Activated T-cell treated with anti-CD3 and anti-CD28 coated beads for 4 hours (primary cell): ENCODE measurements around the gene MRPS12.
"Not testable (repeated sequence)": the region's sequence is repeated elsewhere in the genome, so short reads cannot be mapped to it uniquely, and the experiment has no call there.

Experiments
- DNase-seq: peaks from one replicate; pipeline ENCODE4 v3.0.0-alpha.2; 2020

The MRPS12 gene

DNA sequence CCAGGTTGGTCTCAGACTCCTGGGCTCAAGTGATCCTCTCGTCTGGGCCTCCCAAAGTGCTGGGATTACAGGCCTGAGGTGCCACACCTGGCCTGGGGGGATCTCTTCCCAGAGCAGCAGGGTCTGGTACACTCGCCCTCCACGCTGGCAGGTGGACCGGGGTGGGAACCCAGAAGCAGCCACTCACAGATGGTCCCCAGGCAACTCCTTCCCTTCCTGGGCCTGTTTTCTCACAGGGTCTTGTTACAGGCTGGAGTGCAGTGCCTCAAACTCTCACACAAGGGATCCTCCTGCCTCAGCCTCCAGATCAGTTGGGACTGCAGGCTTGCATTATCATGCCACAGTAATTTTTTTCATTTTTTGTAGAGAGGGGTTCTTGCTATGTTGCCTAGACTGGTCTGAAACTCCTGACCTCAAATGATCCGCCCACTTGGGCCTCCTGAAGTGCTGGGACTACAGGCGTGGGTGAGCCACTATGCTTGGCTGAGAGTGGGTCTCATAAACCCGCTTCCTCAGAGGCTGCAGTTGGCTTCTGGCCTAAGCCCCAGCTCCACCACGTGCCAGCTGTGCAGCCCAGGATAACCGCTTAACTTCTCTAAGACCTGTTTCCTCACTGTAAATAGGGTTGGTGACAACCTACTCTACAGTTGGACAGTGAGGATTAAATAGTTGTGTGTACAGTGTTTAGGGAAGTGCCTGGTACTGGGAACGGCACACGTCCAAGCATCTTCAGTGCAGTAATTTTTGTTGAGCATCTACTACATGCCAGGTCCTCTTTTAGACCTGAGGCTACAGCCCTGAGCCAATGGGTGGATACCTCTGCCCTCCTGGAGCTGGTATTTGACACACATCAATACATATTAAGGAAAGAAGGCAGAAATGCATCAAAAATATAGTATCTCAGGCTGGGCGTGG lies 17.9 kb upstream of the MRPS12 start:
- DNase-seq, result no peak

DNA sequence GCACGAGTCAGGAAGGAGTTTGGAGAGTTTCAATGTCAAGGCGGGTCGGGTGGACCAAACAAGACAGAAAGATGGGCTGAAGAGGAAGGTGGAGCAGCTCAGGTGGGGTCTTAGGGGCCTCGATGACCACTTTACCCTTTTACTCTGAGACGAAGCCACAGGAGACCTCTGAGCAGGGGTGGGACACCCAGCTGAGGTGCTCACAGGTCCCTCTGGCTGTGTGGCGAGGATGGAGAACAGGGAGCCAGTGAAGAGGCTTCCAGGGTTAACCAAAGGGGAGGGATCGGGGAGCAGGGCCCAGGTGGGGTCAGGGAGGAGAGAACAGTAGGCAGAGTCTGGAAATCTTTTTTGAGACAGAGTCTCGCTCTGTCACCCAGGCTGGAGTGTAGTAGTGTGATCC lies 16.8 kb upstream of the MRPS12 start:
- DNase-seq, result no peak

DNA sequence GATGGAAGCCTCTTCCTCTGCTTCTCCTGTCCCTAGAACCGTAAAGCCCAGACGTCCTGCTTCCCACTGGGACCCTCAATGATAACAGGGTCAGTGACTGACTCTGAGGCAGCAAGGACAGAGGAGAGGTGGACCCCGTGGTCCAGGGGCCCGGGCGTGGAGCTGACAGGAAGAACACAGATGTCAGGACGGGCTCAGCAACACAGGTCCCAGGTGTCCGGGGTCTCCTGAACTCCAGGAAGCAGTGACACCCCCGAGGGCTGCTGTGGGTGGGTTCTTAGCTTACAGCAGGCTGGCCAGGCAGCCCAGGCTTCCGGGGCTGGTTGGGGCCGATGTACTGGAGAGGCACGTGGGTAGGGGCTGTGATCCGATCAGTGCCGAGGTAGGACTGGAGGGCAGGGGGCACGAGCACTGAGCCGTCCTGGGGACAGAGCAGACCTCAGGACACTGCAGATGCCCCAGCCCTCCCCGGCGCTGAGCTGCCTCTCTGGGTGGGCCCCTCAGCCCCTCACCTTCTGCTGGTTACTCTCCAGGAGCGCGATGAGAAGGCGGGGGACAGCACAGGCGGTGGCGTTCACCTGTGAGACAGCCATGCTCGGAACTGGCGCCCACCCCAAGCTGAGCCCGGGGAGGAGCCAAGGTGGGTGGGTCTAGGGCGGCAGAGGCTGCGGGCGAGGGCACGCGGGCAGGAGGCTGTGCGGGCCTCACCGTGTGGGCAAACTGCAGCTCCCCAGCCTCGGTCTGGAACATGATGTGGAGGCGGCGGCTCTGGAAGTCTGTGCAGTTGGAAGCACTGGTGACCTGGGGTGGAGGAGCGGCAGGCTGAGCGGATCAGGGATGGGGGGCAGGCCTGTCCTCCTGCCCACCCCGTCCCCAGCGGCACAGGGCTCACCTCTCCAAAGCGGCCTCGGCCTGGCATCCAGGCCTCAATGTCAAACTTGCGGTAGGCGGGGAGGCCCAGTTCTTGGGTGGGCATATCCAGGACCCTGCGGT lies 15.1 kb upstream of the MRPS12 start:
- DNase-seq, result no peak

DNA sequence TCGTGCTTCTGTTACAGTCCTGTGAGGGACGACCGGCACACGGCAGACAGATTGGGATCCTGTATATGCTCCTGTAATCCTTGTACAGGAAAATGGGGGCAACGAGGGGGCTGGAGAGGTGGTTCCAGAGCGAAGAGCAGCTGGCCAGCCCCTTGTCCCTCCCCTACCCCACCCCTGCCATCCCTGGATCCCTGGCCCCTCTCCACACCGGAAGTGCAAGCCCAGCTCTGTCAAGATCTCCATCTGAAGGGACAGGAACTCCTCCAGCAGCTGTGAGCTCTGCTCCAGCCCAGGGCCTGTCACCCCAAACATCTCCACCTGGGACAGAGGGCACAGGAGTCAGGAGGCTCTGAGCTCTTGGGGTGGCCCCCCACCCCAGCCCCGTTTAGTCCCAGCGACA lies 13.2 kb upstream of the MRPS12 start:
- no peak for DNase-seq

DNA sequence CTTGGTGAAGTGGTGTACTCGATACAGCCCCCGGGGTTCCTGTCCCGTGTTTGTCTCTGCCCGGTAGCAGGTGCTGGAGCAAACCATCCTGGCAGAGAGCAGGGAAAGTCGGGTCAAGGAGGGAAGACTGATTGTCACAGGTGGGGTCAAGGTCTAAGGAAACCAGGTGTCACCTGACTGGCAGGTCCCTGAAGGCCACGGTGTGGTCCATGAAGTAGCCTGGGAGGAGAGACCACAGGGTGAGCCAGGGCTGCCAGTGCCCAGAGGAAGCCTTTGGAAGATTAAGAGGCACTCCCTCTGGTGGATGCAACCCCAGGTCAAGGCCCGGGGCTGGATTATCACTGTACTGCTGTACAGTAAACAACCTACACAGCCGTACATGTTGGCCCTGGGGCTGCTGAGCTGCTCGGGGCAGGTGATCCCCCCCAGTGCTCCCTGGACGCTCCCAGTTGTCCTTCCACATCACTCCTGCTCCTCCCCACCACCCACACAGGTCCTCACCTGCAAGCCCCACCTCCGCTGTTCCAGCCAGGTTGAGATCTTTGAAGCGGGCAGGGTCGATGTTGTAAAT lies 12.7 kb upstream of the MRPS12 start:
- no peak for DNase-seq

DNA sequence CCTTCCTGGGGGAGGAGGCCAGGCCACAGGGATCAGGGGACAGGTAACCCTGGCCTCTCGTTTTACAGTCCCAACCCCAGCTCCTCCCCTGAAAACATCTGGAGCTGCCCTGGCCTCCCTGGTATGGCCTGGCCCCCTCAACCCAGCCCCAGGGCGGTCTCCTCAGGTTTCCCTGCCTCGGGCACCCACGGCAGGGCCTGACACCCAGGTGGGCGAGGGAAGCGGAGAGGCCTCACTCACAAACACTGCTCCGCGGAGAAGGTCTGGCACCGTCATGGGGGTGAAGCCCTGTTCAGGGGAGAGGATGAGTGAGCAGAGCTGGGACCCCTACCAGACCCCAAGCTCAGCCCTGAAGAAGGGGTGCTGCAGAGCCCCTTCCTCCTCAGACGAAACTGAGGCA lies 12.2 kb upstream of the MRPS12 start:
- DNase-seq, result no peak

DNA sequence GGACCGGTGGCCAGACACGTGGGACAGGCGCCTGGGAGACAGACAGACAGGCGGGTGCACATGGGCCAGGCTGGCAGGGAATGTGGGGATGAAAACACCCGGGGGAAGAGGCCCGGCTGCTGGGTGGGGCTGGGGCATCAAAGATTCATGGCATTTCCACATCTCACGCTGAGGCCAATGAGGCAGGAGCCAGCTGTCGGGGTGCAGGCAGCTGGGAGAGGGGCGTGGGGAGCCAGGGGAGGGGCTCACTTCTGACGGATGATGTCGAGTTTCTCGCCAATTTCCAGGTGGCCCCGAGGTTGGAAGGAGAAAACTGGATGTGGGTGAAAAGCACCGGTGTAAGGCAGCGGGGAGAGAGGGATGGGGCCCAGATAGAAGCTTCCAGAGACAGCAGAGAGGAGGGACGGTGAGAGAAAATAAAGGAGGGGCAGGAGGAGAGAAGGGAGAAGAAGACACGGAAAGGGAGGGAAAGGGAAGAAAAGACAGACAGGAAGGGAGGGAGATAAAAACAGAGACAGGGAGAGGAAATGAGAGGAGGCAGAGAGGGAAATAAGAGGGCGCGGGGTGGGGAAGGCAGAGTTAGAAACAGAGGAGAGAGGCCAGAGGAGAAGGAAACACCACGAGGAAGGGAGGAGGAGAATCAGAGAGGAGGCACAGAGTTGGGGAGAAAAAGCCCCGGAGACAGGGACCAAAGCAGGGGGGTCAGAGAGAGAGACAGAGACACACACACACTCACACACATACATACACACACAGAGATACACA lies 10.7 kb upstream of the MRPS12 start:
- DNase-seq, result no peak

DNA sequence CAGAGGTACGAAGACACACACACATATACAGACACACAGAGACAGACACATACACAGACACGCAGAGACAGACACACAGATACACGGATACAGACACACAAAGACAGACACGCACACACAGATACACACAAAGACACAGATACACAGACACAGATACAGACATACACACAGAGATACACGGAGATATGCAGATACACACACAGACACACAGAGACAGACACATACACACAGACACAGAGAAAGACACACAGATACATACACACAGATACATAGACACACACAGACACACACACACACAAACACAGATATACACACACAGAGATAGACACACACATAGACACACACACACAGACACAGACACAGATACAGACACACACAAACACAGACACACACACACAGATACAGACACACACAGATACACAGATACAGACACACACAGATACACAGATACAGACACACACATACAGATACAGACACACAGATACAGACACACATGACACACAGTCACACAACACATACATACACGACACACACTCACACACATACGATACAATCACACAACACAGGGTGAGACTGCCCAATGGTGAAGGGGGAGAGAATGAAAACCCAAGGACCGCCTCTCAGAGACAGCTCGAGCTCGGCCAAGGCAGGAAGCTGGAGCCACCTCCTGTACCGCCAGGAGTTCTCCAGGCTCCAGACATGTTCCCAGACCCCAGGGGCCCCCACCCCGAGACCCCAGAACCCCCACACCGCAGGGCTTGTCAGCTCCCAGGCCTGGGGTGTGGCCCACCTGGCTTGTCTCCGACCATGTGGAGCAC lies 9.9 kb upstream of the MRPS12 start:
- DNase-seq, result no peak

DNA sequence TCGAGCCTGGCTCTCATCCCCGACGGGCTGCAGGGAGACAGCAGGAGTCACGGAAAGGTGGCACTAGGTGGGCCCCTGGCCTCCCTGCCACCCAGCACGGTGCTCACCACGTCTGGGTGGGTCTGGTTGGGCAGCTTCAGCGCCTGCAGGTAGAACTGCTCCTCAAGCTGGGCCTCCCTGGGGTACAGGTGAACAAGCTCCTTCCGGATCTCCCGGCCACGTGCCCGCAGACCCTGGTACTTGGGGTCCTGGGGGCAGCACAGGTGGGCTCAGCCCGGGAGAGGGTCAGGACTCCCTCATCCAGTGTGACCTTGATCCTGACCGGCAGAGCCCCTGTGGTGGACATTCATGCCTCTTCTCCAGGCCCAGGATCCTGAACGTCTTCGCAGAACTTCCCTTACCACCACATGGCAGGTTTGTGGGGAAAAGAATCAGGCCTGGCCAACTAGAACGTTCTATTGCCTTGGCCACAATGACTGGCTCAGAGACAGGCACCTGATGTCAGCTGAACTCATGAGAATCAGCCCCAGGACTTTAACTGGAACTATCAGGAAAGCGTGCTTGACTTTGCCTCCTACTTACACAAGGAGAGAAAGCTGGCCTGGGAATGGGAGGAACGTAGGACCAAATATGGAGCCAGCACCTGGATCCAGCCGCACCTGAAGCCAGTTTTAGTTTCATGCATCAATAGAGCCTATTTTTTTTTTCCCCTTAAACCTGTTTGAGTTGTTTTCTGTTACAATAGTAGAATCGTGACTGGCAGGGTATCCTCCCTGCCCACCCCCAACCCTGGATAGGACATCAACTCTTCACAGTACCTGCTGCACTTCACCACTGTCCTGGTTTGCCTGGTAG lies 9.1 kb upstream of the MRPS12 start:
- no peak for DNase-seq

DNA sequence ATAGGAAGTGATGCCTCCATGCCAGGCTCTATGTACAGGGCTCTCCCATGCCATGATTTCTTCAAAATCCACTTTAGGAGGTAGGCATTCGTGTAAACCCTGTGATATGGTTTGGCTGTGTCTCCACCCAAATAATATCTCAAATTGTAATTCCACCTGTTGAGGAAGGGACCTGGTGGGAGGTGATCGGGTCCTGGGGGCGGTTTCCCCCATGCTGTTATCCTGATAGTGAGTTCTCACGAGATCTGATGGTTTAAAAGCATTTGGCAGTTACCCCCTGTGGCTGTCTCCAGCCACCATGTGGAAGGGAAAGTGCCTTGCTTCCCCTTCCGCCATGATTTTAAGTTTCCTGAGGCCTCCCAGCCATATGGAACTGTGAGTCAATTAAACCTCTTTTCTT lies 8.3 kb upstream of the MRPS12 start:
- no peak for DNase-seq

DNA sequence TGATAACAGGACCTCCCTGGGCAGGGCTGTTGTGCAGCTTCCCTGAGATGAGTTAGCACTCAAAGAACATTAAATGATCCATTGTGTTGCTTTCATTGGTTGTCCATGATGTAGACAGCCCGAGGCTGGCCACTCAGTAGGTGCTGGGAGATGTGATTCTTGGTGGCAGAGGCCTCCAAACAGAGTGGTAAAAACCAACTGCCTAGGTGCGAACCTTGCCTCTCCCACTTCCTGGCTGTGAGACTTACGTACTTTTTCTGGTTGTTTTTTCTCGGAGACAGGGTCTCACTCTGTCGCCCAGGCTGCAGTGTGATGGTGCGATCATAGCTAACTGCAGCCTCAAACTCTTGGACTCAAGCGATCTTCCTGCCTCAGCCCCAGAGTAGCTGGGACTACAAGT lies 6.4 kb upstream of the MRPS12 start:
- DNase-seq, result no peak

DNA sequence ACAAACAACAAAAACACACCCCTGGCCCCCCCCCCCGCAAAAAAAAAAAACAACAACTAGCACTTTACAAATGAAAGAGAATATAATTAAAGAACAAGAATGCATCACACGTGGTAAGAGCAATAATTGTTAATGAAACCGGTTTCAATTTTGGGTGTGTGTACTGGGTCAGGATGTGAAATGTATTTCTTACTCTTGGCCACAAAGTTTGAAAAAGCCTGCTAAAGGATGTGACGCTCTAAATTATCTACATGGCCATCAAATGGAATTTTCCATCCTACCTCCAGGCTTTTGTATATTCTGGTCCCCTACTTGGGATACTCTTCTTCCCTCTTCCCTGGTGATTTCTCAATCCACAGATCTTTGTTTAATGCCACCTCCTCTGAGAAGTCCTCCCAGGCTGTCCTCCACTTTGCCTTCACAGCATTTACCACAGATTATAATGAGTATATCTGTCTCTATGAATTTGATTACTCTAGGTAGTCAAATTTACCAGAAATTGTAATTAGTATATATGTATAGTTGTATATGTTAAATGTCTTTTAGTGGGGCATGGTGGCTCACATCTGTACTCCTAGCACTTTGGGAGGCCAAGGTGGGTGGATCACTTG lies 2.2 kb upstream of the MRPS12 start:
- DNase-seq, result no peak

DNA sequence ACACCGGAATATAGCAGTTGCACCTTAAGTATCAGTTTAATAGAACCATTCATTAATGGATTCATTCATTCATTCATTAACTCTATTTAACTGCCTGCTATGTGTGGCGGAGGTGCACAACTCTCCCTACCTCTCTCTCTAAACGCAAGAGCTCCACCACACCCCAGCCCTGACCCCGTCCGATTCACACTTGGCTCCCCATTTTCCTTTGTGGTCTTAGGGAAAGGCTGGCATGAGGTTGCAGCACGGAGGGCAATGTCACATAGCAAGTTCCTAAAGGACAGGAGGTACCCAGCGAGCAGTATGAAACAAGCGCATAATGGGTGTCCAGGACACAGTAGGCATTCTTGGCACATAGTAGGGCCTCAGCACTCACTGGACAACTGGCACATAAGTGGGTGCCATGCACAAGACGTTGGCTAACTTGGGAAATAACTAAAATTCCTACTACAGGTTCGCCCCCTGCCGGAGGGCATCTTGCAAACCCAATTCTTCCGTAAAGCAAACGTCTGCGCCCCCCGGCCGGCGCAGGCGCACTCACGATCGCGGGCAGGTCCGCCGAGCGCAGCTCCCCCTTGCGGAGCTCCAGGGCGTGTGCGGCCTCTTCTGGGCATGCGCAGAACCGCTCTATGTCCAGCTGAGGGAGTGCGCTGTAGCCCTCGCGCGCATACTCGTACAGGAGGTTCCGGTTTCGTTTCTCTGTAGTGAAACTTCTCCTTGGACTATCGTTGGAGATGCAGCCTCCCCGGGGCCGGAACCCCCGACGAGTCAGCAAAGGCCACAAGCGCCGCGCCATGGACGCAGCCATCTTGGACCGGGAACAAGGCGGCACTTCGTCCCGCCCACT lies 592 bp upstream of the MRPS12 start, which contains the start of gene SARS2:
Gene SARS2 (minus strand): TSS at position 835 of the 847 bp plus-strand sequence. CDS start 27 bp downstream, at position 808.
- DNase-seq, result peak; percentile 85

DNA sequence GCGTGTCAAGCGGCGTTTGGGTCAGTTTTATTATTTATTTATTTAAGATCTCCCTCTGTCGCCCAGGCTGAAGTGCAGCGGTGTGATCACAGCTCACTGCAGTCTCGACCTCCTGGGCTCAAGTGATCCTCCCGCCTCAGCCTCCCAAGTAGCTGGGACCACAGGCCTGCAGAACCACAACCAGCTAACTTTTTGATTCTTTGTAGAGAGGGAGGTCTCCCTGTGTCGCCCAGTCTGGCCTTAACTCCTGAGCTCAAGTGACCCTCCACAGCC lies 713 bp downstream of the MRPS12 start:
- DNase-seq, result no peak

DNA sequence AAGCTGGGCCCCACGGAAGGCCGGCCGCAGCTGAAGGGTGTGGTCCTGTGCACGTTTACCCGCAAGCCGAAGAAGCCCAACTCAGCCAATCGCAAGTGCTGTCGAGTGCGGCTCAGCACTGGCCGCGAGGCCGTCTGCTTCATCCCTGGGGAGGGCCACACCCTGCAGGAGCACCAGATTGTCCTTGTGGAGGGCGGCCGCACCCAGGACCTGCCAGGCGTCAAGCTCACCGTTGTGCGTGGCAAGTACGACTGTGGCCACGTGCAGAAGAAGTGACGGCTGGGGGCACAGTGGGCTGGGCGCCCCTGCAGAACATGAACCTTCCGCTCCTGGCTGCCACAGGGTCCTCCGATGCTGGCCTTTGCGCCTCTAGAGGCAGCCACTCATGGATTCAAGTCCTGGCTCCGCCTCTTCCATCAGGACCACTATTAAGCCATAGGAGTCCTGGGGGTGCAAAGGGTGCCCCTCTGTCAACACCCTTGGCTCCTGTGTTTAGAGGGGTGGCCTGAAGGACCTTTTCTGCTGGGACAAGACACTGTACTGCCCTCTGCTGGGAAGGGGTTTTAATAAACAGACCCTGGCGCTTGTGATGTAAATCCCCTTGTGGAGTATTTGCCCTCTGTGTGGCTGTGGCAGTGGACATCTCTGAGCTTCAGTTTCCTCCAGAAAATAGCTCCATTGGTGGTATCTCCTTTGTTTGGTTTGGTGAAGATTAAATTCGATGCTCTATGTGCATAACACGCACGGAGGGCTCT lies 1.9 kb downstream of the MRPS12 start:
- DNase-seq, result peak; percentile 19

DNA sequence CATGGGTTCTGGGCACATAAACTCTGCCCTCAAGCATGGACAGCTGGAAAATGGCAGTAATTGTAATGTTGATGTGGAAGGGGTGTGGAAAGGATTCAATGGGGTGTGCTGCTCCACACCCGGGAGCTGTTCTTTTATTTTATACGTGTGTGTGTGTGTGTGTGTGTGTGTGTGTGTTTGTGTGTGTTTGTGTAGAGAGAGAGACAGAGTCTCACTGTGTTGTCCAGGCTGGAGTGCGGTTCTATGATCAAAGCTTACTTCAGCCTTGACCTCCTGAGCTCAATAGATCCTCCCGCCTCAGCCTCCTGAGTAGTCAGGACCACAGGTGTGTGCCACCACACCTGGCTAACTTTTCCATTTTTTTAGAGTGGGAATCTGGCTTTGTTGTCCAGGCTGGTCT lies 2.8 kb downstream of the MRPS12 start:
- no peak for DNase-seq

DNA sequence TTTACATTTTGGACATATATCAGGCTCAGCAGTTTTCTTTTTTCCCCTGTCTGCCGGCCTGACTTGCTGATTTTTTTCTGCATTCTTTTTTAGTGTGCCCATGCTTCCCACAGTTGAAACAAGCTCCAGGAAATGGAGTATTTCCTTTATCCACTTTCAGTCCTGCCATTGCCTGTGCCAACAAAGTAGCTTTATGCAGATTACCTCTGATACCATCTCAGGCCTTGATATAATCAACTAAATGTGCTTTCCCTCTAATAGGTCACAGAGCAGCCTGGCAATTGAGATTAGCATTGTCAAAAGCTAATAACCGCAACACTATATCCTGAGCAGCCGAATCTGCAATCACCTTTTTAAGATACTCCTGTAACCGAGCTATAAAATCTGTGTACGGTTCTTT lies 9.2 kb downstream of the MRPS12 start:
- DNase-seq, result no peak

DNA sequence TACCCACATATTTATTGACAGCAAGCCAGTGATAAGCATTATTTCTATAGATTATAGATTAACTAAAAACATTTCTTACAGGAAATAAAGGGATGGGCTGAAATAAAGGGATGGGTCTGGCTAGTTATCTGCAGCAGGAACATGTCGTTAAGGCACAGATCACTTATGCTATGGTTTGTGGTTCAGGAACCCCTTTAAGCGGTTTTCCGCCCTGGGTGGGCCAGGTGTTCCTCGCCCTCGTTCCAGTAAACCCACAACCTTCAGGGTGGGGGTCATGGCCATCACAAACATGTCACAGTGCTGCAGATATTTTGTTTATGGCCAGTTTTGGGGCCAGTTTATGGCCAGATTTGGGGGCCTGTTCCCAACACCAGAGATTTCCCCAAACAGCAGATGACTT lies 10.7 kb downstream of the MRPS12 start:
- DNase-seq, result not testable (repeated sequence)

DNA sequence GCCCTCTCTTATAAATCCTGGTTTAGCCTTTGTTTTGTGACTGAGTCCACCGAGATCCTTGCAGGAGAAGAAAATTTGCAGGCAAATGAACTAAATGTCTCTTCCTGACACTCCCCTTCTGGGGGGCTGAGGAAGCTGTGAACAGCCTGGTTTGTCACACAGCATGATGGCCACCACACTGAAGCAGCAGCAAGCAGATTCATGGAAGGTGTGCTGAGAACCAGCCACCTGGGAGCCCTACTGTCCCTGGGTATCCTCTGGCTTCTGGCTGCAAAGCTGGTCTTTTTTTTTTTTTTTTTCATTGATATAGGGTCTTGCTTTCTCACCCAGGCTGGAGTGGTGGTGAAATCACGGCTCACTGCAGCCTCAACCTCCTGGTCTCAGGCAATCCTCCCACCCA lies 11.2 kb downstream of the MRPS12 start:
- DNase-seq, result no peak
